OCI-LY1 (cell line): ENCODE data around the gene OGDHL.

ENCODE experiments used
- H2AFZ ChIP-seq: fragments of 200-600 bp; sonication (generic), shearing (Covaris generic); 2 replicates; pipeline ENCODE4 v1.6.0; 2014; ENCODE audit warnings: antibody characterized with exemption, mild to moderate bottlenecking, low read length
- H3F3A ChIP-seq: fragments of 200-600 bp; sonication (generic), shearing (Covaris generic); 2 replicates; pipeline ENCODE4 v1.6.0; 2014; ENCODE audit warnings: mild to moderate bottlenecking, antibody characterized with exemption, low read length, moderate library complexity; ENCODE audit not compliant: insufficient read depth
- H3K27ac ChIP-seq: fragments of 200-600 bp; sonication (generic); 2 replicates; pipeline ENCODE4 v1.5.1; 2014; ENCODE audit warnings: low read length, mixed run types, mild to moderate bottlenecking, low read depth; ENCODE audit not compliant: poor library complexity, severe bottlenecking
- H3K27me3 ChIP-seq: fragments of 200-600 bp; sonication (generic); 2 replicates; pipeline ENCODE4 v1.6.0; 2014; ENCODE audit warnings: antibody characterized with exemption, mild to moderate bottlenecking, low read length, moderate library complexity; ENCODE audit not compliant: insufficient read depth
- H3K36me3 ChIP-seq: fragments of 200-600 bp; sonication (generic); 2 replicates; pipeline ENCODE4 v1.6.1; 2014; ENCODE audit warnings: mild to moderate bottlenecking, antibody characterized with exemption, low read length, moderate library complexity, mixed read lengths; ENCODE audit not compliant: insufficient read depth
- H3K4me1 ChIP-seq: fragments of 200-600 bp; sonication (generic); 2 replicates; pipeline ENCODE4 v1.5.1; 2014; ENCODE audit warnings: mild to moderate bottlenecking, low read length, moderate library complexity; ENCODE audit not compliant: insufficient read depth, severe bottlenecking
- H3K4me2 ChIP-seq: fragments of 200-600 bp; sonication (generic), shearing (Covaris generic); 2 replicates; pipeline ENCODE4 v1.6.1; 2014; ENCODE audit warnings: low read length
- H3K4me3 ChIP-seq: fragments of 200-600 bp; sonication (generic); 2 replicates; pipeline ENCODE4 v1.5.1; 2014; ENCODE audit warnings: low read length, low read depth, mild to moderate bottlenecking, mixed read lengths; ENCODE audit not compliant: poor library complexity, severe bottlenecking
- H3K79me2 ChIP-seq: fragments of 200-600 bp; shearing (Covaris generic); 2 replicates; pipeline ENCODE4 v1.6.1; 2016; ENCODE audit warnings: mixed run types, low read length, mixed read lengths; ENCODE audit not compliant: insufficient read depth
- H3K9ac ChIP-seq: fragments of 200-600 bp; sonication (generic), shearing (Covaris generic); 2 replicates; pipeline ENCODE4 v1.6.1; 2014; ENCODE audit warnings: mild to moderate bottlenecking, low read length, mixed read lengths
- H3K9me2 ChIP-seq: fragments of 200-600 bp; sonication (generic), shearing (Covaris generic); 2 replicates; pipeline ENCODE4 v1.6.1; 2014; ENCODE audit warnings: low read depth, mild to moderate bottlenecking, low read length, mixed read lengths
- H3K9me3 ChIP-seq: fragments of 200-600 bp; shearing (Covaris generic); 2 replicates; pipeline ENCODE4 v1.6.1; 2014; ENCODE audit warnings: low read length, mixed read lengths
- H4K20me1 ChIP-seq: fragments of 200-600 bp; sonication (generic), shearing (Covaris generic); 2 replicates; pipeline ENCODE4 v1.6.0; 2016; ENCODE audit warnings: mild to moderate bottlenecking, low read length; ENCODE audit not compliant: insufficient read depth
- EZH2 ChIP-seq: fragments of 200-600 bp; sonication (generic), shearing (Covaris generic); IDR thresholded peaks from 2 replicates; pipeline ENCODE4 v1.8.0; 2017; ENCODE audit warnings: borderline replicate concordance, mixed run types, mild to moderate bottlenecking, antibody characterized with exemption, low read length, moderate library complexity, mixed read lengths
- TF ChIP-seq, protein P1 (sequence below): fragments of 200-600 bp; sonication (generic), shearing (Covaris generic); IDR thresholded peaks from 2 replicates; pipeline ENCODE4 v1.5.1; 2017; ENCODE audit warnings: mild to moderate bottlenecking, antibody characterized with exemption, low read length, moderate library complexity, mixed read lengths

OGDHL gene

DNA sequence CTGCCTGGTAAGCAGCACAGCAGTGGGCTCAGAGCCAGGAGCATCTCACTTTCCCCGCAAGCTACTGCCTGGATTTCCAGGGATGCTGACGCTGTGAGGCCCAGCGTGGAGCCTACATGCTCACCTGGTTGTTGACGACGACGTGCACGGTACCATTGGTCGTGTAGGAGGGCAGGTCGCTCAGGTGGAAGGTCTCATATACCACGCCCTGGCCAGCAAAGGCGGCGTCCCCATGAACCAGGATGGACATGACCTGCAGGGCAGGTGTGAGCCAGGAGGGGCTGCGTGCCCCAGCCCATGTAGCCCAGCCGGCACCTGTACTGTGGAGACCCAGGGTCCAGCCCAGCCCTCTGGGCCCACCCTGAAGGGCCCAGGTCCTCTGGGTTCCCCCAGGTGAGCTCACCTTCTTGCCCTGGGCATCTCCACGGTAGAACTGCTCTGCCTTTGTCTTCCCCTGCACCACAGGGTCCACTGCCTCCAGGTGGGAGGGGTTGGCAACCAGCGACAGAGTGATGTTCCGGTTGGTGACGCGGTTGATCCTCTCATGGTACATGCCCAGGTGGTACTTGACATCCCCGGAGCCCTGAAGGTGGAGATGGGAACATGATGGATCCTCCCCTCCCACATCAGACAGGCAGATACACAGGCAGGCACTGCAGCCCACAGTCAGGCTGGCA lies 15.4 kb downstream of the OGDHL start:
- no peak for TF ChIP-seq EZH2
- TF ChIP-seq, protein P1, sequence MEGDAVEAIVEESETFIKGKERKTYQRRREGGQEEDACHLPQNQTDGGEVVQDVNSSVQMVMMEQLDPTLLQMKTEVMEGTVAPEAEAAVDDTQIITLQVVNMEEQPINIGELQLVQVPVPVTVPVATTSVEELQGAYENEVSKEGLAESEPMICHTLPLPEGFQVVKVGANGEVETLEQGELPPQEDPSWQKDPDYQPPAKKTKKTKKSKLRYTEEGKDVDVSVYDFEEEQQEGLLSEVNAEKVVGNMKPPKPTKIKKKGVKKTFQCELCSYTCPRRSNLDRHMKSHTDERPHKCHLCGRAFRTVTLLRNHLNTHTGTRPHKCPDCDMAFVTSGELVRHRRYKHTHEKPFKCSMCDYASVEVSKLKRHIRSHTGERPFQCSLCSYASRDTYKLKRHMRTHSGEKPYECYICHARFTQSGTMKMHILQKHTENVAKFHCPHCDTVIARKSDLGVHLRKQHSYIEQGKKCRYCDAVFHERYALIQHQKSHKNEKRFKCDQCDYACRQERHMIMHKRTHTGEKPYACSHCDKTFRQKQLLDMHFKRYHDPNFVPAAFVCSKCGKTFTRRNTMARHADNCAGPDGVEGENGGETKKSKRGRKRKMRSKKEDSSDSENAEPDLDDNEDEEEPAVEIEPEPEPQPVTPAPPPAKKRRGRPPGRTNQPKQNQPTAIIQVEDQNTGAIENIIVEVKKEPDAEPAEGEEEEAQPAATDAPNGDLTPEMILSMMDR = no peak
- Histone ChIP-seq H3K27me3 (no peaks in the 10 kb centered on the region), H3K36me3 (no peaks in the 10 kb centered on the region), H3K4me2 (no peak overlapping the region), H3K9ac (no peak overlapping the region), H3K79me2 (no peaks in the 10 kb centered on the region), H3F3A (no peaks in the 10 kb centered on the region), H3K4me1 (no peaks in the 10 kb centered on the region), H3K9me3 (no peaks in the 10 kb centered on the region), H3K9me2 (no peaks in the 10 kb centered on the region), H3K4me3 (no peak overlapping the region), H3K27ac (no peak overlapping the region), H2AFZ (no peak overlapping the region), H4K20me1 (no peaks in the 10 kb centered on the region)

DNA sequence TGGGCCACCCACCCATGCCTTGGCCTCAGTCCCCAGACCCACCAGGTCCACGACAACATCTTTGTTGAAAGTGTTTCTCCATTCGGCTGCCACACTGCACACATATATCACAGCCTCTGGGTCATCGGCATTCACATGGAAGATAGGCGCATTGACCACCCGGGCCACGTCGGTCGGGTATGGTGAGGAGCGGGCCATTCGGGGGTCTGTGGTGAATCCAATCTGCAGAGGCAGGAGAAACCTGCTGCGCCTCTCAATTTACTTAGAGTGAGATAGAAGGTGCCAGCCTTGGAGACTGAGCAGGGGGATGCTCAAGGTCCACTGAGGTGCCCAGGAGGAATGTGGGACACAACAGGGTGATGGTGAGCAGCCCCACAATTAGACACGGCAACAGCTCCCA lies 16.4 kb downstream of the OGDHL start:
- Histone ChIP-seq H2AFZ (no peak overlapping the region), H3K4me2 (no peak overlapping the region), H3K36me3 (no peaks in the 10 kb centered on the region), H3K79me2 (no peaks in the 10 kb centered on the region), H4K20me1 (no peaks in the 10 kb centered on the region), H3K4me3 (no peak overlapping the region), H3F3A (no peaks in the 10 kb centered on the region), H3K27ac (no peak overlapping the region), H3K9ac (no peak overlapping the region), H3K9me2 (no peaks in the 10 kb centered on the region), H3K9me3 (no peaks in the 10 kb centered on the region), H3K4me1 (no peaks in the 10 kb centered on the region), H3K27me3 (no peaks in the 10 kb centered on the region)
- TF ChIP-seq, protein P1 = no peak
- no peak for TF ChIP-seq EZH2

GRCh38 chr10:49744924-49745605 lies 17.1 kb downstream of the OGDHL start:
- no peaks in the 10 kb centered on the region for H3K36me3 ChIP-seq
- no peaks in the 10 kb centered on the region for H3K27me3 ChIP-seq
- H3F3A ChIP-seq = no peaks in the 10 kb centered on the region
- no peak overlapping the region for H3K27ac ChIP-seq
- no peaks in the 10 kb centered on the region for H3K9me3 ChIP-seq
- H4K20me1 ChIP-seq = no peaks in the 10 kb centered on the region
- H3K4me2 ChIP-seq = no peak overlapping the region
- no peak overlapping the region for H3K4me3 ChIP-seq
- H3K4me1 ChIP-seq = no peaks in the 10 kb centered on the region
- H2AFZ ChIP-seq = no peak overlapping the region
- no peaks in the 10 kb centered on the region for H3K9me2 ChIP-seq
- TF ChIP-seq EZH2 = no peak
- TF ChIP-seq, protein P1 = no peak
- H3K79me2 ChIP-seq = no peaks in the 10 kb centered on the region
- no peak overlapping the region for H3K9ac ChIP-seq
